Natural killer cell treated with Interleukin-12 subunit alpha and Interleukin-12 subunit beta and Interleukin-15 and Interleukin-18, amount 100 ng/mL, for 72 hours (primary cell): Measurements from ENCODE around the gene STK25. TPM values are rescaled to one million over a fixed set of nuclear protein-coding genes. Genes with fewer than 3 reads are reported as not detected.
"Not testable (repeated sequence)": the region's sequence is repeated elsewhere in the genome, so short reads cannot be mapped to it uniquely, and the experiment has no call there.

ENCODE experiments used
- ATAC-seq, 2 donors: fragments of 150-1000 bp; cut with Tn5 transposase in 1 of 2; sonication (Bioruptor Pico), chemical (Tn5 transposase) in 1 of 2; 2 replicates each; pipeline ENCODE4 v1.10.0; 2021
- DNase-seq: peaks from one replicate; pipeline ENCODE4 v3.0.0; 2022; ENCODE audit warnings: low spot score
- H3K27ac Mint-ChIP-seq, 2 donors: 1 replicate in 1 of 2; 2 replicates in 1 of 2; pipeline ENCODE4 v1.8.0; 2022; ENCODE audit warnings: mixed read lengths in 2 of 2, mild to moderate bottlenecking in 1 of 2, moderate library complexity in 1 of 2
- H3K27me3 Mint-ChIP-seq, 2 donors: 1 replicate in 1 of 2; 2 replicates in 1 of 2; pipeline ENCODE4 v1.8.0; 2022; ENCODE audit warnings: mixed read lengths in 2 of 2
- H3K36me3 Mint-ChIP-seq: one replicate; pipeline ENCODE4 v1.8.0; 2022; ENCODE audit warnings: mixed read lengths
- H3K4me1 Mint-ChIP-seq, 2 donors: 1 replicate in 1 of 2; 2 replicates in 1 of 2; pipeline ENCODE4 v1.8.0; 2022; ENCODE audit warnings: low read depth in 2 of 2, mixed read lengths in 2 of 2, mild to moderate bottlenecking in 1 of 2
- H3K4me3 Mint-ChIP-seq: one replicate; pipeline ENCODE4 v1.8.0; 2022; ENCODE audit warnings: mixed read lengths
- H3K9me3 Mint-ChIP-seq: 2 replicates; pipeline ENCODE4 v1.8.0; 2022; ENCODE audit warnings: mixed read lengths
- total RNA-seq, 2 donors: library from RNA; stranded (reverse); gene quantifications; one replicate each; pipeline ENCODE4 v1.2.3, GENCODE V29; 2022

Gene STK25
- total RNA-seq, 2 donors from 2014 or later: 110 to 169 TPM

- Mint-ChIP-seq H3K27me3 (no peaks in the 10 kb centered on the region), H3K4me3 (no peak overlapping the region), H3K9me3 (no peaks in the 10 kb centered on the region), H3K27ac (no peak overlapping the region), H3K36me3 (no peaks in the 10 kb centered on the region), H3K4me1 (no peaks in the 10 kb centered on the region)
- no peak for ATAC-seq
- DNase-seq: no peak
Measured at GRCh38 chr2:241466230-241466629, 42.2 kb downstream of the STK25 start.

DNA sequence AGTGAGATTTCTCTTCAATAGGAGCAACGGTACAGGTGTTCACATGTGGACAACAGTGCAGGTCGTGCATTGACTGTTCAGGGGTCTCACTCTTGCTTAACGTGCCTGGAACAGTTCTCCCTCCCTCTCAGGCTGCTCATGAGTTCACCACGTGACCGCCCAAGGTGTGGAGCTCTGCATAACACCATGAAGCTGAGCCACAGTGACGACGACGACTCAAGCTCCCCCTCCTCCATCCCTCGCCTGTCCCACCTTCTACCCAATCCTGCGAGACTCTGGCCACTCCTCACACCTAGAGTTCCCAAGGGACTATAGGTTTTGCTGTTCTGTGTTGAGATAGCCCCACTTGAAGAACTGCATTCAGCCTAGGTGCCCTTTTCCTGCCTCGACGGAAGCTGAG is 42.8 kb downstream of the STK25 start:
- Mint-ChIP-seq H3K4me3 (no peak overlapping the region), H3K27ac (no peak overlapping the region), H3K27me3 (no peaks in the 10 kb centered on the region), H3K36me3 (no peaks in the 10 kb centered on the region), H3K4me1 (no peaks in the 10 kb centered on the region), H3K9me3 (no peaks in the 10 kb centered on the region)
- DNase-seq: no peak
- no peak for ATAC-seq

GRCh38 chr2:241463276-241464135 is 44.9 kb downstream of the STK25 start:
- DNase-seq (no peak), ATAC-seq (no peak)
- Mint-ChIP-seq H3K36me3 (no peaks in the 10 kb centered on the region), H3K9me3 (no peaks in the 10 kb centered on the region), H3K27me3 (no peaks in the 10 kb centered on the region), H3K27ac (no peak overlapping the region), H3K4me3 (no peak overlapping the region), H3K4me1 (no peaks in the 10 kb centered on the region)

GRCh38 chr2:241461693-241462677 is 46.4 kb downstream of the STK25 start:
- Mint-ChIP-seq H3K9me3 (no peaks in the 10 kb centered on the region), H3K4me3 (no peak overlapping the region), H3K27me3 (no peaks in the 10 kb centered on the region), H3K27ac (no peak overlapping the region), H3K36me3 (no peaks in the 10 kb centered on the region), H3K4me1 (no peaks in the 10 kb centered on the region)
- DNase-seq: no peak
- ATAC-seq: no peak

GRCh38 chr2:241460631-241461030 is 47.8 kb downstream of the STK25 start:
- DNase-seq: no peak
- H3K4me1 Mint-ChIP-seq: no peaks in the 10 kb centered on the region
- no peak for ATAC-seq
- no peaks in the 10 kb centered on the region for H3K36me3 Mint-ChIP-seq
- H3K27ac Mint-ChIP-seq: no peak overlapping the region
- no peaks in the 10 kb centered on the region for H3K9me3 Mint-ChIP-seq
- no peak overlapping the region for H3K4me3 Mint-ChIP-seq
- peaks cover 0 to 3% of the 10 kb centered on the region in 2 donors for H3K27me3 Mint-ChIP-seq

DNA sequence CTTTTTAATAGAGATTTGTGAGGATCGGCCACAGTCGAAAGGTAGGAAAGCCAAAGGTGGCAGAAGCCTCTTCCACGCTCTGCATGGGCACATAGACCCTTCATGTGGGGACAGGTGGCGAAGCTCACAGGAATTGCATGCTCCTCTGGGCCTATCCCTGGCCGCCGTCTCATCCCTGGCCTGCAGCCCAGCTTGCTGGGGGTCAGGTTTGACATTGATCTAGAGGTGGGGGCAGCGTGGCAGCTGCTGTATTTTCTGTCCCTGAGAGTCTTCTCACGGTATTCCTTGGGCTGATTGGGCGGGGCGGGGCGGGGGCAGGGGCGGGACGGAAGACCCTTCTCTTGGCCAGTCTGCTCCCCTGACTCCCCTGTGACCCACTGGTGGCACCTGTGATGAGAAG is 48.9 kb downstream of the STK25 start:
- Mint-ChIP-seq H3K27ac (no peak overlapping the region), H3K4me1 (no peaks in the 10 kb centered on the region), H3K27me3 (peaks cover 0 to 3% of the 10 kb centered on the region in 2 donors), H3K9me3 (no peaks in the 10 kb centered on the region), H3K4me3 (no peak overlapping the region), H3K36me3 (no peaks in the 10 kb centered on the region)
- no peak for ATAC-seq
- no peak for DNase-seq

- no peaks in the 10 kb centered on the region for H3K36me3 Mint-ChIP-seq
- no peak overlapping the region for H3K4me3 Mint-ChIP-seq
- peaks cover 0 to 3% of the 10 kb centered on the region in 2 donors for H3K27me3 Mint-ChIP-seq
- H3K4me1 Mint-ChIP-seq: no peaks in the 10 kb centered on the region
- H3K9me3 Mint-ChIP-seq: no peaks in the 10 kb centered on the region
- DNase-seq (no peak), ATAC-seq (no peak)
- no peak overlapping the region for H3K27ac Mint-ChIP-seq
Measured at GRCh38 chr2:241458687-241459086, 49.7 kb downstream of the STK25 start.

DNA sequence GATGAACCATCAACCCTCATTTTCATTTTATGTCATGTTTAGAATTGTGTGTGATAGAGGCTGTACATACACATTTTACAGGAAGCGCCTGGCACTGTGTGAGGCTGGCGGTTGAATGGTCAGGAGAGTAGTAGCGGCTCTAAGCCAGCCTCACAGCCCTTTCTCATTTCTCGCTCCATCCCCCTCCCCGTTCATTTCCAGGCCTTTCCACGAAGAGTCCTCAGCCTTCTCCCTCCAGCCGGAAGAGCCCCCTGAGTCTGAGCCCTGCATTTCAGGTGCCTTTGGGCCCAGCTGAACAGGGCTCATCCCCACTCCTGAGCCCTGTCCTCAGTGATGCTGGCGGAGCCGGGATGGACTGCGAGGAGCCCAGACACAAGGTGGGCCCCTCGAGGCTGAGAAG is 51.8 kb downstream of the STK25 start:
- Mint-ChIP-seq H3K4me3 (no peak overlapping the region), H3K27ac (no peak overlapping the region), H3K4me1 (no peaks in the 10 kb centered on the region), H3K27me3 (peaks cover 0 to 3% of the 10 kb centered on the region in 2 donors), H3K36me3 (no peaks in the 10 kb centered on the region), H3K9me3 (no peaks in the 10 kb centered on the region)
- ATAC-seq (no peak), DNase-seq (no peak)

DNA sequence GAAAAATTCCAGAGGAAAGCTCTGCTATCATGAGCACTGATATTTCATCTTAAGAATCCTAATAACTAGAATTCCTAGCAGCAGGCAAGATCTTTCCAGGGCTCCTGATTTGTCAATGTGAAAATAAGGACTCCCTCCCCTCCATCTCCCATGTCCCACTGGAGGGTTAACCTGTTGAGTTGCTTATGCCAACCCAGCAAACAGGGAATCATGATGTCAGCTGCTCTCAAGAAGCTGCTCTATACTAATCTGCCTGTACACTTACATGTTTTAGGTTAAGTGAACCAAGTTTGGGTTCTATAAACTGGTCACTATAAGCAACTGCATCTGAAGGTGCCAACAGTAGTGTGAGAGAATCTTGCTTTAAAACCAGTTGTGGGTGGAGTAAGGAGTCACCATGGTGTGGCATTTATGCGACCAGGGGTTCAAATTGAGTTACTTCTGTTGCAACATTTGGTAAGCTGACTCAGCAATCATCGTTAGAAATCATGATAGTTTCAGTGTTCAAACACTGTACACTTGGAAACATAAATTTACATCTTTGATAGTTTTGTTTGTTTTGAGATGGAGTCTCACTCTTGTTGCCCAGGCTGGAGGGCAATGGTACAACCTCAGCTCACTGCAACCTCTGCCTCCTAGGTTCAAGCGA is 53.4 kb downstream of the STK25 start:
- H3K27me3 Mint-ChIP-seq: peaks cover 0 to 3% of the 10 kb centered on the region in 2 donors
- no peaks in the 10 kb centered on the region for H3K4me1 Mint-ChIP-seq
- ATAC-seq (no peak), DNase-seq (no peak)
- H3K4me3 Mint-ChIP-seq: no peak overlapping the region
- no peaks in the 10 kb centered on the region for H3K36me3 Mint-ChIP-seq
- H3K9me3 Mint-ChIP-seq: no peaks in the 10 kb centered on the region
- H3K27ac Mint-ChIP-seq: no peak overlapping the region

DNA sequence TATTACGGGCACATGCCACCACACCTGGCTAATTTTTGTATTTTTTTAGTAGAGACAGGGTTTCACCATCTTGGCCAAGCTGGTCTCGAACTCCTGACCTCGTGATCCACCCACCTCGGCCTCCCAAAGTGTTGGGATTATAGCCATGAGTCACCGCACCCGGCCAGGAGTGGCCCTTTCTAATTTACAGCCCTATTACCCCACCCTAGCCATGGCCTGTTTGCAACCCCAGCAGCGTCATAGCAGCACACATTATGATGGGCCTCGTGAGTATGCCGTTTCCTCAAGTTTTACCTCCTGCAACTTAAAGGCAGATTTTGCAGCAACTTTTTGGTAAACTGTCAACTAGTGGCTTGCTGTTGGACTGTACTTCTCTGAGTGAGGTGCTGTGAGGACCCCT is 54.5 kb downstream of the STK25 start:
- not testable (repeated sequence) for H3K4me3 Mint-ChIP-seq

DNA sequence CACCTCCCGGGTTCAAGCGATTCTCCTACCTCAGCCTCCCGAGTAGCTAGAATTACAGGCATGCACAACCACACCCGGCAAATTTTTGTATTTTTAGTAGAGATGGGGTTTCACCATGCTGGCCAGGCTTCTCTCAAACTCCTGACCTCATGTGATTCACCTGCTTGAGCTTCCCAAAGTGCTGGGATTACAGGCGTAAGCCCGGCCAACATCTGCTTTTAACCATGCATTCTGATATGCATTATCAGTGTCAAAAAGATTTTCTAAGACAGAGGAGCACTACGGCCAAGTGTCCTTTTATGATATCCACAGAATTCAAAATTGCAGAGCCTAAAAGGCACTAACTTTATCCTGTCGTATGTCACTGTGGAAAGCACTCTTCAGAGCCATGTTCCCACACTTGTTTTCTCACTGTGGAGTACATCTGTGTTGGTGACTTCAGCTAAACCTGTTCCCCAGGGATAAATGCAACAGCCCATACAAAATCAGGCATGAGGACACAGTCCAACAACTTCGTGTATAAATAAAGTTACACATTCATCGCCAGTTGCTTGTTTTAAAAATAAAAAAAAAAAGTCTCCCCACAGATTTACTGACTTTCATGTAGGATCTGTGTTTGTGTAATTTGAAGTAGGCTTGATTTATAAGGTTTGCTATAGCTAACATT is 56.4 kb downstream of the STK25 start:
- Mint-ChIP-seq H3K36me3 (no peaks in the 10 kb centered on the region), H3K27ac (no peak overlapping the region), H3K4me1 (peaks cover 0 to 3% of the 10 kb centered on the region in 2 donors), H3K4me3 (no peak overlapping the region), H3K27me3 (peaks cover 5 to 9% of the 10 kb centered on the region in 2 donors), H3K9me3 (no peaks in the 10 kb centered on the region)
- ATAC-seq: no peak
- no peak for DNase-seq

More for the DNA sequence above, 54.5 kb downstream of the STK25 start:
- H3K27me3 Mint-ChIP-seq, H3K4me1 Mint-ChIP-seq, DNase-seq, ATAC-seq, H3K36me3 Mint-ChIP-seq, H3K27ac Mint-ChIP-seq, H3K9me3 Mint-ChIP-seq: not testable (repeated sequence)

DNA sequence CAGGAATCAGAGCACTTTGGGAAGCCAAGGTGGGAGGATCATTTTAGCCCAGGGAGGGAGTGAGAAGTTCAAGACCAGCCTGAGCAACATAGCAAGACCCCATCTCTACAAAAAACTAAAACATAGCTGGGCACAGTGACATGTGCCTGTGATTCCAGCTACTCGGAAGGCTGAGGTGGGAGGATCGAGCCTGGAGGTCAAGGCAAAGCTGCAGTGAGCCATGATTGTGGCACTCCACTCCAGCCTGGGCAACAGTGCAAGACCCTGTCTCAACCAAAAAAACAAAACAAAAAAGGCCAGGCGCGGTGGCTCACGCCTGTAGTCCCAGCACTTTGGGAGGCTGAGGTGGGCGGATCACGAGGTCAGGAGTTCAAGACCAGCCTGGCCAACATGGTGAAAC is 58.3 kb downstream of the STK25 start:
- H3K27ac Mint-ChIP-seq, H3K4me3 Mint-ChIP-seq, H3K27me3 Mint-ChIP-seq, H3K9me3 Mint-ChIP-seq, ATAC-seq, DNase-seq, H3K36me3 Mint-ChIP-seq, H3K4me1 Mint-ChIP-seq: not testable (repeated sequence)

DNA sequence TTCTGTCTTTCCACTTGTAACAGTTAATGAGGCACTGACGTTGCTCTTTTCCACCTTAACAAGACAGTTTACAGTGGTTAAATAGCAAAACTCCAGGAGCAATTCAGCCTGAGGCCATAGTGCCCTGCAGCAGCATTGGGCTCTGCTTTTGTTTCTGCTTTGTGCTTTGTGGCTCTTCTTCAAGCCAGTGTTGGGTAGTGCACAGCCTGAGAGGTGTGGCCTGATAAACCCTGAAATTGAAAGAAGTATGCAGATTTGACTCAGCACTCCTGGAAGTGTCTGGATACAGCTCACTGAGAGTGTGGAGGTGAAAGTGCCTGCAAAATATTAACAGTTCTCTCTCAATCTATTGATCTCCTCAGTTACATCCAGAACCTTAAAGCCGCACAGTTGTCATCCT is 63.0 kb downstream of the STK25 start:
- Mint-ChIP-seq H3K4me3 (no peak overlapping the region), H3K27me3 (peaks cover 7 to 9% of the 10 kb centered on the region in 2 donors), H3K4me1 (peaks cover 22 to 27% of the 10 kb centered on the region in 2 donors), H3K9me3 (no peaks in the 10 kb centered on the region), H3K27ac (no peak overlapping the region), H3K36me3 (no peaks in the 10 kb centered on the region)
- ATAC-seq (peak in 1 of 2 donors; percentile 59), DNase-seq (no peak)
